Left cardiac atrium (tissue), 4 donors: Measurements from ENCODE around the gene RAET1G. TPM values are rescaled to one million over a fixed set of nuclear protein-coding genes. Genes with fewer than 3 reads are reported as not detected.
A peak's percentile ranks its signal among the peaks of the same experiment; 100 is the strongest.
"Not testable (repeated sequence)": the region's sequence is repeated elsewhere in the genome, so short reads cannot be mapped to it uniquely, and the experiment has no call there.

ENCODE experiments used
- ATAC-seq, 2 donors: fragments of 200-7000 bp; cut with Tn5 transposase; one replicate each; pipeline ENCODE4 v1.9.1; 2020; ENCODE audit warnings: mild to moderate bottlenecking in 2 of 2, moderate library complexity in 2 of 2
- DNase-seq: peaks from one replicate; pipeline ENCODE4 v3.0.0-alpha.2; 2020
- intact Hi-C, 2 donors: fragments of 100-400 bp; cut with DNase I; formaldehyde crosslinking; loops; one replicate each; pipeline versions ENCODE4 v1.14.1 to v1.15.1; 2022 to 2023
- total RNA-seq, 2 donors: library from RNA; stranded (reverse); fragmentation: NEBNext Ultra II Directional; extraction: Animal tissue kit (Norgen Biotek cat#: 25700); gene quantifications; one replicate each; pipeline ENCODE4 v1.2.1, GENCODE V29; 2021
- donor health status: DM: no; HTN: yes; CAD: no.
- donor health status: DM: no; HTN: yes; CAD: no; lungs with severe emphysema.
- donor health status: DM: yes; HTN: yes; CAD: no.
- donor health status: Dilated cardiomyopathy.

Gene RAET1G
- total RNA-seq, 2 donors from 2014 or later = 0.55 to 1.1 TPM

DNA sequence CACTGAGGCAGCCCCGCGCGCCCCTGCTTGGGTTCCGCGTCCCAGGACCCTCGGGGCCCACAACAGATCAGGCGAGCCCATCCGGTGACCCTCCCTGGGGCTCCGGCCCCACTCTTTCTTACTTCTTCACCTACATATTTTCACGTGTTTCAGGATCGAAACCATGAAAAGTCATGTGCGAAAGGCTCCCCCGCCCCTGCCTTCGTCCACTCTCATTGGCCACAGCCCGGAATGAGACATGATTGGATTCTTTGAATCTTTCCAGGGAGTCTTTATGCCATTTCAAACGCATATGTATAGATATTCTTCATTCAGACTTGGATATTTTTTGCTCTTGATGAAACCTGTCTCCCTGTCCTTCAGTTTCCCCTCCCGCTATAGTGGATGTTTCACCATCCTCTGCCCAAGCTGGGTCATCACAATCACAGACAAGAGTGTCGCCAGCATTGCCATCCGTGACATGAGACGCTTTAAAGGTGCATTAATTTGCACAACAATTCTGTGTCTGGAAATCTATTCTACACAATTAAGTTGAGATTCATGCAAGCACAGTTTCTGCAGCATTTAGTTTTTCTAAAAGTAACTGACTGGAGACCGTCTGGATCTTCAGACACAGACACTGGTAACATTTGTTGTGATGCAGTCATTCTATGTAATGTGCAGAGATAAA is 32.2 kb upstream of the RAET1G start:
- ATAC-seq, DNase-seq, intact Hi-C loops: not testable (repeated sequence)

DNA sequence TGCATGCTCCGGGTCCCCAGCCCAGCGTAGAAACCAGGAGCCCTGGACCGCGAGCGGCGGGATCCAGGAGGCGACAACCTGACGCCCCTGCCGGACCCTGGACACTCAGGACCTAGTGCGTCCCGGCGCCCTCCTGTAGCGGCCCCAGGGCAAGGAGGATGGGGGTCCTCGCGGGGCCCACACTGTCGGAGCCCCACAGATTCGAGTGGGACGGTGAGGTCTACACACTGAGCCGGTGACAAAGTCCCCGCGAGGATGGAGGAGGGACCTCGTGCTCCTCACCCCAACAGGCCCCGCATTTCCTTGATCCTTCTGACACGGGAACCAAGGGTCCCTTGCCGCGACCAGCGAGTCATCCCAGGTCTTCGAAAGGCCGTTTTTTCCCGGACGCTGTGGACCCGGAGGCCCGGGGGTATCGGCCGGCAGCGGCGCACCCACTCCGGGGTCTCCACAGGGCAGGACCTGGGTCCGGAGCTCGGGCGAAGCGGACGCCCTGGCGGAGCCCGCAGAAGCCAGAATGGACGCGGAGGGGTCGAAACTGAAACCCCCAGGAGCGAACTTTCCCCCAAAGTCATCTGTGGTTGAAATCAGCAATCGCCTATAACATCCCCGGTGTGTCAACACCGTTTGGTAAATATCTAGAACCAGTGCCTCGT is 31.5 kb upstream of the RAET1G start:
- ATAC-seq = peak in 1 of 2 donors; percentile 17
- DNase-seq, intact Hi-C loops: not testable (repeated sequence)

DNA sequence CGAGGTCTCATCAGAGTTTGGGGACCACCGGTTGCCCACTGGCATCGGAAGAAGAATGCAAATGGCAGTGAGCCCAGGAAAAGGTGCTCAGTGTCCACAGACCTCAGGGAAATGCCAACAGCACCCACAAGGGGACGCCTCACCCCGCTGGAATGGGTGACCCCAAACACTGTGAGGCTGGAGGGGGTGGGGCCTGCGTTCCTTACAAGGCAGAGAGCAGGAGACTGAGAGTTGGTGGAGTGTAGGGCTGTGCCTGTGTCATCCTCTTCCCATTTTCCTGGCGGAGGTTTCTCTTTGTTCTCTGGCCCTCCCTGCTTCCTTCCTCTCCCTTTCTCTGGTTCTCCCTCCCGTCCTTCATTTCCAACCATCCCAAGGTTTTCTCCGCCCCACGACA is 31.0 kb upstream of the RAET1G start:
- DNase-seq, intact Hi-C loops: not testable (repeated sequence)
- peak; percentile 30 to 47 for ATAC-seq

GRCh38 chr6:149953390-149953789 is 30.5 kb upstream of the RAET1G start:
- intact Hi-C loops, DNase-seq, ATAC-seq: not testable (repeated sequence)

DNA sequence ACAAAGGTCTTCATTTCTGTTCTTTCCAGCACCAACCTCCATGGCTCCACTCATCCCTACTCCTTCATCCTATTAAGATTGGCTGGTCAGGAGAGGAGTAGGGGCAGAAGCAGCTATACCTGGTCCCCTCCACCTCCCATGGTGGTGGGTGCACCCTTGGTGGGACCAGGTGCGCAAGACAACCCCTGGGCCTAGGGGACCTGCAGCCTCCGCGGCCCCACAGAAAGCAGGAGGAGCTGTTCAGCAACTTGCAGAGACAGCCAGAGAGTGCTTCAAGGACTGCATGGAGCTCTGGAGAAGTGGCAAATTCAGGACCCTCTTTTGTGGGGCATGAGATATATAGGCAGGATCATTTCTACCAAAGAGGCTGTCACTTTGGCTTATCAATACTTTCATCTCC is 28.7 kb upstream of the RAET1G start:
- no peak for ATAC-seq
- intact Hi-C loops = no loop called here

GRCh38 chr6:149951096-149951495 is 28.2 kb upstream of the RAET1G start:
- ATAC-seq (no peak), DNase-seq (no peak)
- intact Hi-C loops = no loop called here

More for the DNA sequence above, 28.7 kb upstream of the RAET1G start:
- DNase-seq = no peak

DNA sequence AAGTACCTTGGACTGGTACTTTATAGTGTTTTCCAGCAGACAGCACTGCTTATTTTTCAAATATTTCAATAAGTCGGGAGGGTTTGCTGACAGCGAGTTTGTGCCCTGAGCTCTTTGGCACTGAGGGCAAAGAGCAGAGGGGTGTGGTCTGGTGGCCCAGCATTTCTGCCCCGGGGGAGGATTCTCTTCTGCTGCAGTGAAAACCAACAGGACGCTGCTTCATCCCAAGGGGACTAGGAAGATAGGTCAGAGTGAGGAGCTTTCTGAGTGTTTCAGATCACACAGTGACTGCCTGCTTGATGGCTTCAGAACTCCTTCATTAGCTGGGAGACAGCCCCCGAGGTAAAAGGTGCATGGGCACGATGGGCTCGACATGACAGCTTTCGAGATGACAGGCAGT is 27.5 kb upstream of the RAET1G start:
- intact Hi-C loops = no loop called here

DNA sequence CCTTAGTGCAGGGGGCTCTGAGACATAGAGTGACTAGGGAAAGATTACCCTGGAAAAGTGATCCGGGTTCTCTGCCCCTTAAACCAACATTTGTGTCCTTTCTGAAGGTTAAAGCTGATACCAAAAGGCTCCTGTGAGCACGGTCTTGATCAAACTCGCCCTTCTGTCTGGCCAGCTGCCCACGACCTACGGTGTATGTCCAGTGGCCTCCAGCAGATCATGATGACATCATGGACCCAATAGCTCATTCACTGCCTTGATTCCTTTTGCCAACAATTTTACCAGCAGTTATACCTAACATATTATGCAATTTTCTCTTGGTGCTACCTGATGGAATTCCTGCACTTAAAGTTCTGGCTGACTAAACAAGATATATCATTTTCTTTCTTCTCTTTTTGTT is 25.7 kb upstream of the RAET1G start:
- DNase-seq (no peak), ATAC-seq (no peak)
- intact Hi-C loops = no loop called here

More for the DNA sequence above, 27.5 kb upstream of the RAET1G start:
- ATAC-seq (no peak), DNase-seq (no peak)

DNA sequence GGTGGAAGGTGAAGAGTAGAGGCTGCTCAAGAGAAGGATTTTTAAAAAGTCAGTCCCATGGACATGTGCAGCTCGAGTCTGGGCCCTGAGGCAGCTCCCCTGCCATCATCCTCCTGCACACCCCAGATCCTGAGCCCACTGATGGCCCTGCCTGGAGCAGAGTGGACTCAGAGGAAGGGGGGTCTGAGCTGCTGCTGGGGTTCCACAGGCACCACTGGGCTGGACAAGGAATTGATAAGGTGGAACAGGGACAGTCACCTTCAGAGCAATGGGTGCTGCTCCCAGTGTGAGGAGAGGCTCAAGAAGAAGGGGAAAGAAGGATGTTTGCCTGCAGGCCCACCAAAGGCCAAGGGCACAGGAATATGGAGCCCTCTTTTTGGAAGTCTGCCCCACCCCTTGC is 25.1 kb upstream of the RAET1G start:
- ATAC-seq = no peak
- intact Hi-C loops = no loop called here
- DNase-seq = no peak

GRCh38 chr6:149947533-149947932 is 24.6 kb upstream of the RAET1G start:
- intact Hi-C loops, ATAC-seq, DNase-seq: not testable (repeated sequence)

- ATAC-seq, intact Hi-C loops, DNase-seq: not testable (repeated sequence)
These were observed 23.7 kb upstream of the RAET1G start for GRCh38 chr6:149946631-149947030.

DNA sequence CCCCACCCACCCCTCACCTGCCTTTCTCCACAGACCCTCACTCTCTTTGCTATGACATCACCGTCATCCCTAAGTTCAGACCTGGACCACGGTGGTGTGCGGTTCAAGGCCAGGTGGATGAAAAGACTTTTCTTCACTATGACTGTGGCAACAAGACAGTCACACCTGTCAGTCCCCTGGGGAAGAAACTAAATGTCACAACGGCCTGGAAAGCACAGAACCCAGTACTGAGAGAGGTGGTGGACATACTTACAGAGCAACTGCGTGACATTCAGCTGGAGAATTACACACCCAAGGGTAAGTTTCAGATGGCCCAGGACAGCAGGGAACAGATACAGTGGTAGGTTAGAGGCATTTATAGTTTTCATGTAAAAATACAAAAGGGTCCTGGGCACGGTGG is 22.4 kb upstream of the RAET1G start:
- DNase-seq, ATAC-seq: not testable (repeated sequence)

DNA sequence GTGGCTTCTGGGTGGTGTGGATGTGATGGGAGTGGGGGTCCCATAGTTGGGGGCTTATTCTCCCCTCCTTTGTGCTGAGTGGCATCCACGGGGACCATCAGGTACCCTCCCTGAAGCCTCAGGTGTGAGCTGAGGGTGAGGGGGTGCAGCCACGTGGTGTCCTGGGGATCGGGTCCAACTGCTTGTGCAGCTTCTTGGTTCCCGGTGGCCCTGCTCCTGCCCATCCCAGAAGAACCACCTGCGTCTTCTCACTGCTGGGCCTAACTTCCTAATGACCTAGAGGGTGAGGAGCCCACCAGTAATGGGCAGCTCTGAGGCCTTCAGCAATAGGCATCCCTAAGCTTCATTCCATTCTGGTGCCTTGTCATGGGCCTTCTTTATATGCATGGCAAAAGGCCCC is 20.4 kb upstream of the RAET1G start:
- DNase-seq, ATAC-seq, intact Hi-C loops: not testable (repeated sequence)

More for the DNA sequence above, 22.4 kb upstream of the RAET1G start:
- intact Hi-C loops = not testable (repeated sequence)

GRCh38 chr6:149942461-149942829 is 19.5 kb upstream of the RAET1G start:
- no peak for DNase-seq
- ATAC-seq = peak in 1 of 2 donors; percentile 6
- intact Hi-C loops = no loop called here

DNA sequence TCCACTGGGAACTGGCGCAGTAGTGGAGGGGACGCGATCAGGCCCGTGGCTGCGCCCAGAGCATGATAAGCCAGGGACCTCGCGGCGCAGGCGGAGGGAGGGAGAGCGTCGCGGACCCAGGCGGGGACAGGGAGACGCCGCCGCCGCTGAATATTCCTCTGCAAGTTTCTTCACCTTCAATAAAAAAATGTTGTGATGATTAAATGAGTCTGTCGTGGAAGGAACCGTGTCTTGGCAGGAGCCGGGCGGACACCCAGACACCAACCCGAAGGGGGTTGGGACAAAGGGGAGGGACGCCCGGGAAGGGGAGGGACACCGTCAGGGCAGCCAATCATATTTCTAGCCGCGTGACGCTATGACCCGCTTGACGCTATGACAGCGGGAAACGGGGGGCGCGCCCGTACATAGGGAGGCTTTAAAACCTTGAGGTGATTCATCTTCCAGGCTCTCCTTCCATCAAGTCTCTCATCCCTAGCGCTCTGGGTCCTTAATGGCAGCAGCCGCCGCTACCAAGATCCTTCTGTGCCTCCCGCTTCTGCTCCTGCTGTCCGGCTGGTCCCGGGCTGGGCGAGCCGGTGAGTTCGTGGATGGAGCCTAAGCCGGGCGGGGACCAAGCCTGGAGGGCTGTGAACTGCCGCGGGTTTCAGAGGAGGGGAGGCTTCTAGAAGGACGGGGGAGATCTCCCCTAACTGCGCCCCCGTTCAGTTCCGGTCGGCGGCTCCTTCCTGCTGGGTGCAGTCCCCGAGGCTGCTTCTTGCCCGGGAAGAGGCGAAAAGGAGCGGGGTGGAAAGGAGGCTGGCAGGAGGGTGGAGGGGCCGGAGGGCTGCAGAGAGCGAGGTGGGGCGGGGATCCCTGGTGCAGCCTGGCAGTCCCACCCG is 18.9 kb upstream of the RAET1G start, which contains the start of gene ULBP2:
Gene ULBP2, plus strand, starts transcription at position 432 of the 878 bp plus-strand sequence. Its CDS starts 59 bp downstream, at position 491.
- DNase-seq (peak; percentile 93), ATAC-seq (peak; percentile 93 to 98)
- intact Hi-C loops = no loop called here

DNA sequence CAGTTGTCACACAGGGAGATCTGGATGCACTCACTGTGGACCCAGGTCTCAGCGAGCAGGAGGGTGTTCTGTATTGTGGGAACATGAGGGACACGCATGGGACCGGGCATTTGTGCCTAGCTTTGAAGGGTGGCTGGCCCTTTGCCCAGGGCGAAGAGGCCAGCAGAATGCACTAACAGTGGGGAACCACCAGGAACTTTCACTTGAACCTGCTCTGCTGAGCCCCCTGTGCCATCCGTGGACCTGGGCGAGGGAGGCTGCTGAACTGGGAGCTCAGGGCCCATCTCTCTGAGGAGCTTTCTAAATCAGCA is 17.7 kb upstream of the RAET1G start:
- DNase-seq = no peak

GRCh38 chr6:149939909-149940671 is 17.2 kb upstream of the RAET1G start:
- intact Hi-C loops = loop anchor here in 1 of 2 donors (5.0 kb wide), 1 partner anchor 77 kb away; no protein-coding TSS in a partner anchor
- DNase-seq (no peak), ATAC-seq (no peak)

More for the DNA sequence above, 17.7 kb upstream of the RAET1G start:
- intact Hi-C loops = no loop called here
- ATAC-seq = no peak

DNA sequence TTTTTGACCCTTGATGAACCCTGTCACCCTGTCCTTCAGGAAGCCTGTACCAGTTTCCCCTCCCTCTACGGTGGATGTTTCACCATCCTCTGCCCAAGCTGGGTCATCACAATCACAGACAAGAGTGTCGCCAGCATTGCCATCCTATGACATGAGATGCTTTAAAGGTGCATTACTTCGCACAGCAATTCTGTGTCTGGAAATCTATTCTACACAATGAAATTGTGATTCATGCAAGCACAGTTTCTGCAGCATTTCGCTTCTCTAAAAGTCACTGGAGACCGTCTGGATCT is 16.4 kb upstream of the RAET1G start:
- intact Hi-C loops = loop anchor here in 1 of 2 donors (5.0 kb wide), 1 partner anchor 78 kb away; no protein-coding TSS in a partner anchor
- DNase-seq = no peak
- no peak for ATAC-seq
